Measurements from ENCODE around the gene MYH8.

Gene MYH8

DNA sequence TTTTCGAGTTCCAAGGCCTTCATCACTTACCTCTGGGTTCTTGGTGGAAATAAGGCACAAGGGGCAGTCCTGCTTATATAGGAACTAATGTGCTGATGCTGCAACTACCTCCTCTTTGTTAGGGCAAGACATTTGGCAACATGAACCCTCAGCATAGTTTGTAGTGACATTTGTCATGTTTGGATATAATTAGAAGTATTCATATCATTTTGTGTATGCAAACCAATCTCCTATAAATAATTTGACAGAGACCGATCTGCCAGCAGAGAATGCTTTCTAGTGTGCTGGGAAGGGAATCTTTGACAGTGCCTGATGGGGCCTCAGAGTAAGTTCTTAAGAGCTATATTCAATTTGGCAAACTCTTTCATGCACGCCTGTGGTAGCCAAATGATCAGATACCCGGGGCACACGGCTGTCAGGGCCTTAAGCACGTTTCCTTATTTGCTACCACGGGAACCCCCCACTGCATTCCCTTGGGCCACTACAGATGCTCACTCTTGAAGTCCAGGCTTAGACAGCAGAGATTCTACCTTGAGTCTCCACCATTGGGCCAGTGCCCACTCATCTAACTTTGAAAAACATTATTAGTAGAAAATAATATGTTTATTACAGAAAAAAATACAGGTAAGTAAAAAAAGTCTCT is at the start of gene MYH8:
TSS of gene MYH8 (minus strand) at position 51 of the 643 bp plus-strand sequence. CDS start 1,723 bp downstream, outside the sequence.
- no peak within 1 kb of the TSS for H3K4me3 ChIP-seq (ENCODE audit: low read depth, low read length)
- TF ChIP-seq, protein P1, sequence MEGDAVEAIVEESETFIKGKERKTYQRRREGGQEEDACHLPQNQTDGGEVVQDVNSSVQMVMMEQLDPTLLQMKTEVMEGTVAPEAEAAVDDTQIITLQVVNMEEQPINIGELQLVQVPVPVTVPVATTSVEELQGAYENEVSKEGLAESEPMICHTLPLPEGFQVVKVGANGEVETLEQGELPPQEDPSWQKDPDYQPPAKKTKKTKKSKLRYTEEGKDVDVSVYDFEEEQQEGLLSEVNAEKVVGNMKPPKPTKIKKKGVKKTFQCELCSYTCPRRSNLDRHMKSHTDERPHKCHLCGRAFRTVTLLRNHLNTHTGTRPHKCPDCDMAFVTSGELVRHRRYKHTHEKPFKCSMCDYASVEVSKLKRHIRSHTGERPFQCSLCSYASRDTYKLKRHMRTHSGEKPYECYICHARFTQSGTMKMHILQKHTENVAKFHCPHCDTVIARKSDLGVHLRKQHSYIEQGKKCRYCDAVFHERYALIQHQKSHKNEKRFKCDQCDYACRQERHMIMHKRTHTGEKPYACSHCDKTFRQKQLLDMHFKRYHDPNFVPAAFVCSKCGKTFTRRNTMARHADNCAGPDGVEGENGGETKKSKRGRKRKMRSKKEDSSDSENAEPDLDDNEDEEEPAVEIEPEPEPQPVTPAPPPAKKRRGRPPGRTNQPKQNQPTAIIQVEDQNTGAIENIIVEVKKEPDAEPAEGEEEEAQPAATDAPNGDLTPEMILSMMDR (IDR thresholded peaks at IDR 0.05; ENCODE audit: borderline replicate concordance, insufficient read depth, low read depth, low read length), result no peak

DNA sequence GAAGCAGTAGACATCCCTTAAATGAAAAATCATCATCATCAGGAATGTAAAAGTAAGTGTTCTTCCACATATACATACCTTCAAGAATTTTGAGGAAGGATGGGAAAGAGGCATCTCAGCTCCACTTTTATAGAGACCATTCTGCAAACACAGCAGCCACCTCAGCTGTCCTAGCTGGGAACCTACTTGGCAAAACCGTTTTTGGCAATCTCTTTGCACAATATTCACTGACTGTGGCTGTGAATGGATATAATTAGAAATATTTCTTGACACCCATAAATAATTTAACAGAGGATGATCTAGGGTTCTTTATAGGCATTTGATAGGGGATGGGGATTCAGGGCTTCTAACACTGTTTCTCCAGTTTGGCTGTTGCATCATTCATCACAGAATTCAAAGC is 47.7 kb upstream of the MYH8 start, which contains the start of gene MYH4:
TSS of gene MYH4 (minus strand) at position 101 of the 400 bp plus-strand sequence. CDS start 2,814 bp downstream, outside the sequence.
- TF ChIP-seq, protein P1 (IDR thresholded peaks at IDR 0.05; ENCODE audit: borderline replicate concordance, insufficient read depth, low read depth, low read length), result no peak
- no peak within 1 kb of the TSS for H3K4me3 ChIP-seq (ENCODE audit: low read depth, low read length)

DNA sequence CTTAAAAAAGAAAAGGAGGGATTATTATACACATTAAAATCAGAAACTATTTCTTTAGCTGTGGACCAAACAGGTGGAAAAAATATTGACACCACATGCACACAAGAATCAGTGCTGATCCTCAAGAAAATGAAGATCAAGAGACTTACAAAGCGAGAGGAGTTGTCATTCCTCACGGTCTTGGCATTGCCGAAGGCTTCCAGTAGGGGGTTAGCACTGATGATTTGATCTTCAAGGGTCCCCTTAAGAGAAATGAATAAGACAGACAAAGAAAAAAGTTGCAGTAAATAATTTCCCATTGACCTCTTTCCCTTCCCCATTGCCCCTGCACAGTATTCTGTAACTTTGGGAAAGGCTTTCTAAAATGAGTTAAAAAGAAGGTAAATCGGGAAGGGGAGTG is 41.7 kb upstream of the MYH8 start:
- TF ChIP-seq, protein P1 (IDR thresholded peaks at IDR 0.05; ENCODE audit: borderline replicate concordance, insufficient read depth, low read depth, low read length), result no peak
- H3K4me3 ChIP-seq (ENCODE audit: low read depth, low read length), result no peak overlapping the region

DNA sequence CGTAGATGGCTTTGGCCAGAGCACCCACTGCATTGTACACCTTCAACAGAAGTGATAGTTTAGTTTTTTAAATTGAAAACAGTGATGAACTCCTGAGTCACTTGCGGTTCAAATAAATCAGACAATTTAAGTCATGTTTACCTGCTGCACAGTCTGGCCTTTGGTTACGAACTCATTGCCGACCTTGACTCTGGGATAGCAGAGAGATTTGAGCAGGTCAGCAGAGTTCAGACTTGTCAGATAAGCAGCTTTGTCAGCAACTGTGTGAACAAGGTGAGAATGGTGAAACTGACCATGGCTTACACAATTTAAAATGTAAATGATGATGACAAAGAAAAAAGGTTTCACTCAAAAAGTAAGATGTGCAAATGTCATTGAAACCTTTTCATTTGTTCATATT is 38.3 kb upstream of the MYH8 start:
- H3K4me3 ChIP-seq (ENCODE audit: low read depth, low read length), result no peak overlapping the region
- TF ChIP-seq, protein P1 (IDR thresholded peaks at IDR 0.05; ENCODE audit: borderline replicate concordance, insufficient read depth, low read depth, low read length), result no peak

DNA sequence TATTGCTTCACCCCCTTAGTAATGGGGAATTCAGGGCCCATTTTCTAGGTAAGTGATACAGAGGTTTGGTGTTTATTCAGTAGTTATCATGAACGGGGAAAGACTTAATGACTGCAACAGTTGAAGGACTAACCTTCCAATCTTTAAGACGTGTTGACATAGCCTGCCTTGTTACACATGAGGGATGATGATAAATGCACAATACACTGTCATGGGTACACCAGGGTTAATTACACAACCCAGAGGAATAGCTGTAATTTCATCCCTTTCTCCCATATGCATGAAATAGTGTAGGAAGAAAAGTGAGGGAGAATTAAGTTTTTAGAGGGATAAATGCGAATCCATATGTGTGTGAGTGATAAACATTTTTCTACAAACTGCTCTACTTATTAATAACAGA is 37.0 kb upstream of the MYH8 start:
- TF ChIP-seq, protein P1 (IDR thresholded peaks at IDR 0.05; ENCODE audit: borderline replicate concordance, insufficient read depth, low read depth, low read length), result no peak
- H3K4me3 ChIP-seq (ENCODE audit: low read depth, low read length), result no peak overlapping the region

DNA sequence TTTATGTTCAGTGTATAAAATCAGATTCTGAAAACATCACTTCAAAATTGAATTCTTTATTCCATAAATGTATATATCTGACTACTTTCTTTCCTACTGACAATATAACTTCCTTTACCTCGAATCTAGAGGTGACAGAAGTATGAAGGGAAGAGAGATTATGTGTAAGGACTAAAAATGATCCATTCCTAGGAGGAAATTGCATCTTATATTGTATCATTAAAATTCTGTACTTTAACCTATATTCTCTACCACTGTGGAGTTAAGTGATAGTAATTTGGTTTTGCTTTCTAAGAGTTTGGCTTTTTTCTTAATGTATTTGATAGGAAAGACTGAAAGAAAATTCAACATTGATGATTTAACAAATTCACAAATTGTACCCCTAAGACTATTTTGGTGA is 36.2 kb upstream of the MYH8 start:
- TF ChIP-seq, protein P1 (IDR thresholded peaks at IDR 0.05; ENCODE audit: borderline replicate concordance, insufficient read depth, low read depth, low read length), result no peak
- H3K4me3 ChIP-seq (ENCODE audit: low read depth, low read length), result no peak overlapping the region
